ENCODE results near the gene UBE2L5. TPM values are rescaled to one million over a fixed set of nuclear protein-coding genes. Genes with fewer than 3 reads are reported as not detected.

UBE2L5 gene
- not detected for total RNA-seq

- Mint-ChIP-seq H3K9me3 (no peaks in the 10 kb centered on the region), H3K36me3 (no peaks in the 10 kb centered on the region), H3K4me1 (peaks cover 19% of the 10 kb centered on the region), H3K27ac (peak within 1 kb of the TSS; percentile 47), H3K27me3 (no peaks in the 10 kb centered on the region), H3K4me3 (peak within 1 kb of the TSS; percentile 80)
- DNase-seq: peak; percentile 79
These were observed at the start of gene UBE2L5 for GRCh38 chr13:30422054-30422839. Gene UBE2L5, plus strand, starts transcription at chr13:30422493. Its CDS starts 5,498 bp downstream, at chr13:30427991.

- Mint-ChIP-seq H3K4me3 (peak overlapping the region; percentile 15), H3K36me3 (peaks cover 9% of the 10 kb centered on the region), H3K27ac (peak overlapping the region; percentile 85), H3K4me1 (peaks cover 81% of the 10 kb centered on the region), H3K9me3 (no peaks in the 10 kb centered on the region), H3K27me3 (no peaks in the 10 kb centered on the region)
- DNase-seq: no peak
These were observed 48.6 kb upstream of the UBE2L5 start for GRCh38 chr13:30373727-30374126.

GRCh38 chr13:30375265-30375835, 46.9 kb upstream of the UBE2L5 start:
- Mint-ChIP-seq H3K4me3 (peak overlapping the region; percentile 29), H3K27me3 (no peaks in the 10 kb centered on the region), H3K4me1 (peaks cover 78% of the 10 kb centered on the region), H3K36me3 (peaks cover 9% of the 10 kb centered on the region), H3K9me3 (no peaks in the 10 kb centered on the region), H3K27ac (peak overlapping the region; percentile 46)
- DNase-seq: no peak

- Mint-ChIP-seq H3K27ac (peak overlapping the region; percentile 90), H3K4me3 (peak overlapping the region; percentile 79), H3K27me3 (no peaks in the 10 kb centered on the region), H3K36me3 (peaks cover 6% of the 10 kb centered on the region), H3K9me3 (no peaks in the 10 kb centered on the region), H3K4me1 (peaks cover 70% of the 10 kb centered on the region)
- peak; percentile 57 for DNase-seq
These were observed 45.6 kb upstream of the UBE2L5 start for GRCh38 chr13:30376426-30377311.

GRCh38 chr13:30377312-30377685, 45.0 kb upstream of the UBE2L5 start:
- peaks cover 6% of the 10 kb centered on the region for H3K36me3 Mint-ChIP-seq
- H3K4me3 Mint-ChIP-seq: no peak overlapping the region
- no peaks in the 10 kb centered on the region for H3K27me3 Mint-ChIP-seq
- H3K27ac Mint-ChIP-seq: peak overlapping the region; percentile 90
- no peak for DNase-seq
- no peaks in the 10 kb centered on the region for H3K9me3 Mint-ChIP-seq
- peaks cover 65% of the 10 kb centered on the region for H3K4me1 Mint-ChIP-seq

GRCh38 chr13:30378191-30378590, 44.1 kb upstream of the UBE2L5 start:
- Mint-ChIP-seq H3K9me3 (no peaks in the 10 kb centered on the region), H3K27me3 (no peaks in the 10 kb centered on the region), H3K36me3 (peaks cover 4% of the 10 kb centered on the region), H3K4me1 (peaks cover 62% of the 10 kb centered on the region), H3K4me3 (no peak overlapping the region), H3K27ac (no peak overlapping the region)
- no peak for DNase-seq

- Mint-ChIP-seq H3K27me3 (no peaks in the 10 kb centered on the region), H3K9me3 (no peaks in the 10 kb centered on the region), H3K4me1 (peaks cover 38% of the 10 kb centered on the region), H3K4me3 (no peak overlapping the region), H3K27ac (no peak overlapping the region), H3K36me3 (no peaks in the 10 kb centered on the region)
- no peak for DNase-seq
These were observed 41.2 kb upstream of the UBE2L5 start for GRCh38 chr13:30381049-30381448.

GRCh38 chr13:30382836-30383525, 39.3 kb upstream of the UBE2L5 start:
- DNase-seq: no peak
- no peak overlapping the region for H3K27ac Mint-ChIP-seq

GRCh38 chr13:30388406-30389283, 33.6 kb upstream of the UBE2L5 start:
- Mint-ChIP-seq H3K4me1 (peaks cover 34% of the 10 kb centered on the region), H3K27me3 (no peaks in the 10 kb centered on the region), H3K27ac (peak overlapping the region; percentile 44), H3K9me3 (no peaks in the 10 kb centered on the region), H3K36me3 (no peaks in the 10 kb centered on the region), H3K4me3 (peak overlapping the region; percentile 53)
- no peak for DNase-seq

More at GRCh38 chr13:30382836-30383525, 39.3 kb upstream of the UBE2L5 start:
- Mint-ChIP-seq H3K36me3 (no peaks in the 10 kb centered on the region), H3K4me1 (peaks cover 21% of the 10 kb centered on the region), H3K9me3 (no peaks in the 10 kb centered on the region), H3K27me3 (no peaks in the 10 kb centered on the region), H3K4me3 (no peak overlapping the region)

- Mint-ChIP-seq H3K36me3 (no peaks in the 10 kb centered on the region), H3K4me1 (peaks cover 48% of the 10 kb centered on the region), H3K9me3 (no peaks in the 10 kb centered on the region), H3K27ac (no peak overlapping the region), H3K27me3 (no peaks in the 10 kb centered on the region), H3K4me3 (no peak overlapping the region)
- no peak for DNase-seq
These were observed 30.2 kb upstream of the UBE2L5 start for GRCh38 chr13:30391956-30392680.

GRCh38 chr13:30392681-30393045, 29.6 kb upstream of the UBE2L5 start:
- no peak for DNase-seq
- Mint-ChIP-seq H3K4me1 (peaks cover 48% of the 10 kb centered on the region), H3K27me3 (no peaks in the 10 kb centered on the region), H3K36me3 (no peaks in the 10 kb centered on the region), H3K4me3 (no peak overlapping the region), H3K27ac (no peak overlapping the region), H3K9me3 (no peaks in the 10 kb centered on the region)

- no peaks in the 10 kb centered on the region for H3K36me3 Mint-ChIP-seq
- no peaks in the 10 kb centered on the region for H3K9me3 Mint-ChIP-seq
- peak; percentile 16 for DNase-seq
- peak overlapping the region; percentile 81 for H3K4me3 Mint-ChIP-seq
- H3K27ac Mint-ChIP-seq: peak overlapping the region; percentile 89
- no peaks in the 10 kb centered on the region for H3K27me3 Mint-ChIP-seq
- H3K4me1 Mint-ChIP-seq: peaks cover 32% of the 10 kb centered on the region
These were observed 27.5 kb upstream of the UBE2L5 start for GRCh38 chr13:30394751-30395191.

Data from activated naive CD8-positive, alpha-beta T cell treated with anti-CD3 and anti-CD28 coated beads for 36 hours (primary cell).